ENCODE data around the gene HSD11B1.

DNA sequence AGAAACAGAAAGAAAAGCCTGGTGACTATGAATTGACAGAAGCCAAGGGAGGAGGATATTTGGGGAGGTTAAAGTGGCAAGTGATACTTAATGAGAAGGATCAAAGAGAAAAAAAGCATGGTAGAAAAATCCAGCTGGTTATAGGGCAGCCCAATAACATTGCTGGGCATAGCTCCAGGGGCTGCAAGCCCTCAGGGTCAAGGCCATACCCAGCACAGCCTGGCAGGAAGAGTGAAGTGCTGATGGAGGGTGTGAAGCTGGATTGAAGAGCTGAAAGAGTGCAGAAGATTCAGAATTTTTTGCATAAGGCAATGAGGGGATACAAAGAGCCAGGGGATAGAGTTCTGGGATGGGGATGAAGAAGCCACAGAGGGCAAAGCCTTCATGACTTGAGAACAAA is 8.0 kb upstream of the HSD11B1 start:
- TF ChIP-seq, protein P1, sequence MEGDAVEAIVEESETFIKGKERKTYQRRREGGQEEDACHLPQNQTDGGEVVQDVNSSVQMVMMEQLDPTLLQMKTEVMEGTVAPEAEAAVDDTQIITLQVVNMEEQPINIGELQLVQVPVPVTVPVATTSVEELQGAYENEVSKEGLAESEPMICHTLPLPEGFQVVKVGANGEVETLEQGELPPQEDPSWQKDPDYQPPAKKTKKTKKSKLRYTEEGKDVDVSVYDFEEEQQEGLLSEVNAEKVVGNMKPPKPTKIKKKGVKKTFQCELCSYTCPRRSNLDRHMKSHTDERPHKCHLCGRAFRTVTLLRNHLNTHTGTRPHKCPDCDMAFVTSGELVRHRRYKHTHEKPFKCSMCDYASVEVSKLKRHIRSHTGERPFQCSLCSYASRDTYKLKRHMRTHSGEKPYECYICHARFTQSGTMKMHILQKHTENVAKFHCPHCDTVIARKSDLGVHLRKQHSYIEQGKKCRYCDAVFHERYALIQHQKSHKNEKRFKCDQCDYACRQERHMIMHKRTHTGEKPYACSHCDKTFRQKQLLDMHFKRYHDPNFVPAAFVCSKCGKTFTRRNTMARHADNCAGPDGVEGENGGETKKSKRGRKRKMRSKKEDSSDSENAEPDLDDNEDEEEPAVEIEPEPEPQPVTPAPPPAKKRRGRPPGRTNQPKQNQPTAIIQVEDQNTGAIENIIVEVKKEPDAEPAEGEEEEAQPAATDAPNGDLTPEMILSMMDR (IDR thresholded peaks at IDR 0.05), result no peak
- no peak for TF ChIP-seq POLR2A (IDR thresholded peaks at IDR 0.05)

All from Peyer's patch (tissue), 4 donors.